Thyroid gland (tissue), 4 donors: ENCODE data around the gene CDH23.

Experiments used
- CTCF ChIP-seq, 6 experiments: fragments of 200-600 bp in 3 of 6; fragments of 450-650 bp in 3 of 6; sonication (generic) in 3 of 6; IDR thresholded peaks; one replicate each; pipeline ENCODE4 v1.5.1; 2016 to 2019; ENCODE audit warnings: antibody characterized with exemption in 6 of 6, mild to moderate bottlenecking in 2 of 6, inconsistent platforms in 1 of 6, moderate library complexity in 1 of 6
- POLR2A ChIP-seq, 2 donors: fragments of 450-650 bp; IDR thresholded peaks; one replicate each; pipeline ENCODE4 v1.6.1; 2017; ENCODE audit warnings: antibody characterized with exemption in 2 of 2, mild to moderate bottlenecking in 2 of 2, moderate library complexity in 1 of 2

GRCh38 chr10:71671994-71672946 is 275.6 kb downstream of the CDH23 start:
- TF ChIP-seq CTCF (IDR thresholded peaks at IDR 0.05): no peak
- TF ChIP-seq POLR2A (IDR thresholded peaks at IDR 0.05): no peak
